Activated naive CD4-positive, alpha-beta T cell treated with anti-CD3 and anti-CD28 coated beads for 36 hours (primary cell): ENCODE data around the gene SLC9A7. TPM values are rescaled to one million over a fixed set of nuclear protein-coding genes. Genes with fewer than 3 reads are reported as not detected.

Source experiments
- CTCF ChIA-PET: fragments of 350-600 bp; sonication (Branson Sonifier 250); formaldehyde crosslinking; loops from one replicate; lab custom pipeline; 2021; ENCODE audit warnings: antibody characterized with exemption; lab: Charles Lee
- DNase-seq: peaks from one replicate; pipeline ENCODE4 v3.0.0-alpha.2; 2020
- H3K27ac Mint-ChIP-seq: one replicate; pipeline ENCODE4 v1.8.0; 2021; ENCODE audit warnings: mild to moderate bottlenecking, mixed read lengths
- H3K27me3 Mint-ChIP-seq: one replicate; pipeline ENCODE4 v1.8.0; 2021; ENCODE audit warnings: low read depth, mixed read lengths
- H3K36me3 Mint-ChIP-seq: one replicate; pipeline ENCODE4 v1.8.0; 2021; ENCODE audit warnings: low read depth, mixed read lengths
- H3K4me1 Mint-ChIP-seq: one replicate; pipeline ENCODE4 v1.8.0; 2021; ENCODE audit warnings: low read depth, mixed read lengths
- H3K4me3 Mint-ChIP-seq: one replicate; pipeline ENCODE4 v1.8.0; 2021; ENCODE audit warnings: mild to moderate bottlenecking, moderate library complexity, mixed read lengths
- H3K9me3 Mint-ChIP-seq: one replicate; pipeline ENCODE4 v1.8.0; 2021; ENCODE audit warnings: mixed read lengths
- intact Hi-C: fragments of 100-400 bp; cut with micrococcal nuclease; formaldehyde crosslinking; loops from one replicate; pipeline ENCODE4 v1.15.1; 2023
- total RNA-seq, 2 experiments: library from RNA; stranded (reverse); gene quantifications; one replicate each; pipeline ENCODE4 v1.2.3, GENCODE V29; 2021

Gene SLC9A7
- total RNA-seq, 2 experiments from 2014 or later = 10.1 to 11.1 TPM

GRCh38 chrX:46777971-46778810 is 19.3 kb upstream of the SLC9A7 start:
- CTCF ChIA-PET = no interaction called here
- intact Hi-C loops = no loop called here
- Mint-ChIP-seq H3K4me3 (no peak overlapping the region), H3K4me1 (peaks cover 14% of the 10 kb centered on the region), H3K27ac (no peak overlapping the region), H3K9me3 (no peaks in the 10 kb centered on the region), H3K27me3 (no peaks in the 10 kb centered on the region), H3K36me3 (no peaks in the 10 kb centered on the region)
- DNase-seq = no peak

GRCh38 chrX:46770817-46771163 is 11.9 kb upstream of the SLC9A7 start:
- no peaks in the 10 kb centered on the region for H3K4me1 Mint-ChIP-seq
- CTCF ChIA-PET = interaction anchor here (0.6 kb wide), 1 partner anchor 182 kb away, joined by 5 read pairs; no protein-coding TSS in a partner anchor
- no peaks in the 10 kb centered on the region for H3K36me3 Mint-ChIP-seq
- no peak overlapping the region for H3K4me3 Mint-ChIP-seq
- H3K27ac Mint-ChIP-seq = no peak overlapping the region
- no peaks in the 10 kb centered on the region for H3K27me3 Mint-ChIP-seq
- no peak for DNase-seq
- intact Hi-C loops = no loop called here
- no peaks in the 10 kb centered on the region for H3K9me3 Mint-ChIP-seq

GRCh38 chrX:46770000-46770816 is 11.3 kb upstream of the SLC9A7 start:
- CTCF ChIA-PET = interaction anchor here (0.6 kb wide), 1 partner anchor 182 kb away, joined by 5 read pairs; no protein-coding TSS in a partner anchor
- Mint-ChIP-seq H3K4me3 (no peak overlapping the region), H3K9me3 (no peaks in the 10 kb centered on the region), H3K4me1 (no peaks in the 10 kb centered on the region), H3K36me3 (no peaks in the 10 kb centered on the region), H3K27me3 (no peaks in the 10 kb centered on the region), H3K27ac (no peak overlapping the region)
- no peak for DNase-seq
- intact Hi-C loops = no loop called here

- H3K27me3 Mint-ChIP-seq = peaks cover 4% of the 10 kb centered on the region
- H3K4me3 Mint-ChIP-seq = no peak overlapping the region
- peaks cover 2% of the 10 kb centered on the region for H3K4me1 Mint-ChIP-seq
- H3K27ac Mint-ChIP-seq = no peak overlapping the region
- no peaks in the 10 kb centered on the region for H3K36me3 Mint-ChIP-seq
- intact Hi-C loops = no loop called here
- CTCF ChIA-PET = interaction anchor here (0.7 to 1.8 kb wide), 2 partner anchors 33 to 402 kb away, joined by 3 to 9 read pairs; no protein-coding TSS in a partner anchor
- DNase-seq = no peak
- no peaks in the 10 kb centered on the region for H3K9me3 Mint-ChIP-seq
These were observed 4.0 kb upstream of the SLC9A7 start for GRCh38 chrX:46762963-46763362.

GRCh38 chrX:46759645-46759974 is 692 bp upstream of the SLC9A7 start:
- peaks cover 22% of the 10 kb centered on the region for H3K4me1 Mint-ChIP-seq
- no peaks in the 10 kb centered on the region for H3K36me3 Mint-ChIP-seq
- no peaks in the 10 kb centered on the region for H3K9me3 Mint-ChIP-seq
- peaks cover 4% of the 10 kb centered on the region for H3K27me3 Mint-ChIP-seq
- intact Hi-C loops = loop anchor here (1.0 to 5.0 kb wide), 6 partner anchors 37 to 334 kb away; partner anchors contain the start of genes JADE3 and RP2
- CTCF ChIA-PET = interaction anchor here (0.6 to 1.7 kb wide), 5 partner anchors 13 to 271 kb away, joined by 3 to 29 read pairs (median 4); no protein-coding TSS in a partner anchor
- no peak for DNase-seq
- peak overlapping the region; percentile 72 for H3K27ac Mint-ChIP-seq
- peak overlapping the region; percentile 75 for H3K4me3 Mint-ChIP-seq

GRCh38 chrX:46758163-46758955 is 559 bp downstream of the SLC9A7 start:
- peak overlapping the region; percentile 91 for H3K4me3 Mint-ChIP-seq
- peak overlapping the region; percentile 82 for H3K27ac Mint-ChIP-seq
- no peaks in the 10 kb centered on the region for H3K9me3 Mint-ChIP-seq
- peaks cover 1% of the 10 kb centered on the region for H3K36me3 Mint-ChIP-seq
- peaks cover 4% of the 10 kb centered on the region for H3K27me3 Mint-ChIP-seq
- CTCF ChIA-PET = interaction anchor here (0.6 to 1.7 kb wide), 3 partner anchors 9 to 44 kb away, joined by 3 to 13 read pairs (median 4); no protein-coding TSS in a partner anchor
- peak; percentile 35 for DNase-seq
- intact Hi-C loops = loop anchor here (2.0 to 5.0 kb wide), 3 partner anchors 78 to 220 kb away; partner anchors contain the start of genes JADE3 and RP2
- peaks cover 24% of the 10 kb centered on the region for H3K4me1 Mint-ChIP-seq

GRCh38 chrX:46757593-46757992 is 1.3 kb downstream of the SLC9A7 start:
- intact Hi-C loops = loop anchor here (5.0 kb wide), 1 partner anchor 155 kb away; the partner anchor contains the start of gene JADE3
- Mint-ChIP-seq H3K27ac (no peak overlapping the region), H3K36me3 (peaks cover 1% of the 10 kb centered on the region), H3K9me3 (no peaks in the 10 kb centered on the region), H3K4me1 (peaks cover 24% of the 10 kb centered on the region), H3K4me3 (peak overlapping the region; percentile 91), H3K27me3 (peaks cover 2% of the 10 kb centered on the region)
- CTCF ChIA-PET = interaction anchor here (0.6 to 1.7 kb wide), 2 partner anchors 40 to 43 kb away, joined by 4 to 13 read pairs; no protein-coding TSS in a partner anchor
- no peak for DNase-seq

GRCh38 chrX:46757052-46757451 is 1.9 kb downstream of the SLC9A7 start:
- H3K9me3 Mint-ChIP-seq = no peaks in the 10 kb centered on the region
- peak overlapping the region; percentile 91 for H3K4me3 Mint-ChIP-seq
- H3K36me3 Mint-ChIP-seq = peaks cover 1% of the 10 kb centered on the region
- H3K4me1 Mint-ChIP-seq = peaks cover 24% of the 10 kb centered on the region
- intact Hi-C loops = loop anchor here (5.0 kb wide), 1 partner anchor 155 kb away; the partner anchor contains the start of gene JADE3
- DNase-seq = no peak
- H3K27me3 Mint-ChIP-seq = no peaks in the 10 kb centered on the region
- no peak overlapping the region for H3K27ac Mint-ChIP-seq
- CTCF ChIA-PET = no interaction called here

- DNase-seq = no peak
- Mint-ChIP-seq H3K27ac (no peak overlapping the region), H3K27me3 (no peaks in the 10 kb centered on the region), H3K36me3 (peaks cover 1% of the 10 kb centered on the region), H3K4me1 (peaks cover 24% of the 10 kb centered on the region), H3K4me3 (no peak overlapping the region), H3K9me3 (no peaks in the 10 kb centered on the region)
- CTCF ChIA-PET = no interaction called here
- intact Hi-C loops = loop anchor here (5.0 kb wide), 1 partner anchor 157 kb away; the partner anchor contains the start of gene JADE3
These were observed 3.2 kb downstream of the SLC9A7 start for GRCh38 chrX:46755671-46756070.

GRCh38 chrX:46754586-46755061 is 4.3 kb downstream of the SLC9A7 start:
- DNase-seq = no peak
- no peak overlapping the region for H3K27ac Mint-ChIP-seq

GRCh38 chrX:46754036-46754435 is 4.9 kb downstream of the SLC9A7 start:
- intact Hi-C loops = no loop called here
- peaks cover 24% of the 10 kb centered on the region for H3K4me1 Mint-ChIP-seq
- no peak for DNase-seq
- CTCF ChIA-PET = interaction anchor here (1.3 kb wide), 1 partner anchor 42 kb away, joined by 3 read pairs; no protein-coding TSS in a partner anchor
- no peaks in the 10 kb centered on the region for H3K27me3 Mint-ChIP-seq
- no peak overlapping the region for H3K27ac Mint-ChIP-seq
- no peak overlapping the region for H3K4me3 Mint-ChIP-seq
- peaks cover 1% of the 10 kb centered on the region for H3K36me3 Mint-ChIP-seq
- H3K9me3 Mint-ChIP-seq = no peaks in the 10 kb centered on the region

More at GRCh38 chrX:46754586-46755061, 4.3 kb downstream of the SLC9A7 start:
- Mint-ChIP-seq H3K4me1 (peaks cover 24% of the 10 kb centered on the region), H3K36me3 (peaks cover 1% of the 10 kb centered on the region), H3K4me3 (no peak overlapping the region), H3K27me3 (no peaks in the 10 kb centered on the region), H3K9me3 (no peaks in the 10 kb centered on the region)
- CTCF ChIA-PET = interaction anchor here (1.3 kb wide), 1 partner anchor 42 kb away, joined by 3 read pairs; no protein-coding TSS in a partner anchor
- intact Hi-C loops = loop anchor here (5.0 kb wide), 1 partner anchor 158 kb away; the partner anchor contains the start of gene JADE3
